ENCODE measurements around the gene KIAA0040. TPM values are rescaled to one million over a fixed set of nuclear protein-coding genes. Genes with fewer than 3 reads are reported as not detected.

The KIAA0040 gene
- total RNA-seq, 1 donor, result 1.1 TPM

GRCh38 chr1:175225805-175226129 lies 33.2 kb upstream of the KIAA0040 start:
- Histone ChIP-seq H2AFZ (ENCODE audit: low read length) (no peak overlapping the region), H3K79me2 (ENCODE audit: insufficient read depth, low read length) (no peaks in the 10 kb centered on the region), H3K27me3 (ENCODE audit: insufficient read depth, low read length) (no peaks in the 10 kb centered on the region), H3K27ac (ENCODE audit: low read depth, low read length) (no peak overlapping the region), H4K20me1 (ENCODE audit: insufficient read depth, low read length) (no peaks in the 10 kb centered on the region), H3K4me3 (ENCODE audit: insufficient read depth, low read length) (no peak overlapping the region), H3K4me2 (ENCODE audit: insufficient read depth, low read length) (no peak overlapping the region), H3K9me3 (ENCODE audit: low read depth, low read length) (no peaks in the 10 kb centered on the region), H3K4me1 (ENCODE audit: insufficient read depth, low read length) (no peaks in the 10 kb centered on the region), H3K36me3 (ENCODE audit: insufficient read depth, low read length) (no peaks in the 10 kb centered on the region)
- TF ChIP-seq, protein P1, sequence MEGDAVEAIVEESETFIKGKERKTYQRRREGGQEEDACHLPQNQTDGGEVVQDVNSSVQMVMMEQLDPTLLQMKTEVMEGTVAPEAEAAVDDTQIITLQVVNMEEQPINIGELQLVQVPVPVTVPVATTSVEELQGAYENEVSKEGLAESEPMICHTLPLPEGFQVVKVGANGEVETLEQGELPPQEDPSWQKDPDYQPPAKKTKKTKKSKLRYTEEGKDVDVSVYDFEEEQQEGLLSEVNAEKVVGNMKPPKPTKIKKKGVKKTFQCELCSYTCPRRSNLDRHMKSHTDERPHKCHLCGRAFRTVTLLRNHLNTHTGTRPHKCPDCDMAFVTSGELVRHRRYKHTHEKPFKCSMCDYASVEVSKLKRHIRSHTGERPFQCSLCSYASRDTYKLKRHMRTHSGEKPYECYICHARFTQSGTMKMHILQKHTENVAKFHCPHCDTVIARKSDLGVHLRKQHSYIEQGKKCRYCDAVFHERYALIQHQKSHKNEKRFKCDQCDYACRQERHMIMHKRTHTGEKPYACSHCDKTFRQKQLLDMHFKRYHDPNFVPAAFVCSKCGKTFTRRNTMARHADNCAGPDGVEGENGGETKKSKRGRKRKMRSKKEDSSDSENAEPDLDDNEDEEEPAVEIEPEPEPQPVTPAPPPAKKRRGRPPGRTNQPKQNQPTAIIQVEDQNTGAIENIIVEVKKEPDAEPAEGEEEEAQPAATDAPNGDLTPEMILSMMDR (IDR thresholded peaks at IDR 0.05; ENCODE audit: extremely low read depth, low read depth, low read length), result no peak
- DNase-seq (ENCODE audit: insufficient read length, low spot score, missing footprints), result no peak

- Histone ChIP-seq H3K27me3 (ENCODE audit: insufficient read depth, low read length) (no peaks in the 10 kb centered on the region), H4K20me1 (ENCODE audit: insufficient read depth, low read length) (no peaks in the 10 kb centered on the region), H2AFZ (ENCODE audit: low read length) (no peak overlapping the region), H3K4me2 (ENCODE audit: insufficient read depth, low read length) (no peak overlapping the region), H3K27ac (ENCODE audit: low read depth, low read length) (no peak overlapping the region), H3K4me1 (ENCODE audit: insufficient read depth, low read length) (no peaks in the 10 kb centered on the region), H3K4me3 (ENCODE audit: insufficient read depth, low read length) (no peak overlapping the region), H3K79me2 (ENCODE audit: insufficient read depth, low read length) (no peaks in the 10 kb centered on the region), H3K36me3 (ENCODE audit: insufficient read depth, low read length) (no peaks in the 10 kb centered on the region), H3K9me3 (ENCODE audit: low read depth, low read length) (no peaks in the 10 kb centered on the region)
- no peak for DNase-seq (ENCODE audit: insufficient read length, low spot score, missing footprints)
- TF ChIP-seq, protein P1 (IDR thresholded peaks at IDR 0.05; ENCODE audit: extremely low read depth, low read depth, low read length), result no peak
Measured at GRCh38 chr1:175222296-175222938, 29.8 kb upstream of the KIAA0040 start.

DNA sequence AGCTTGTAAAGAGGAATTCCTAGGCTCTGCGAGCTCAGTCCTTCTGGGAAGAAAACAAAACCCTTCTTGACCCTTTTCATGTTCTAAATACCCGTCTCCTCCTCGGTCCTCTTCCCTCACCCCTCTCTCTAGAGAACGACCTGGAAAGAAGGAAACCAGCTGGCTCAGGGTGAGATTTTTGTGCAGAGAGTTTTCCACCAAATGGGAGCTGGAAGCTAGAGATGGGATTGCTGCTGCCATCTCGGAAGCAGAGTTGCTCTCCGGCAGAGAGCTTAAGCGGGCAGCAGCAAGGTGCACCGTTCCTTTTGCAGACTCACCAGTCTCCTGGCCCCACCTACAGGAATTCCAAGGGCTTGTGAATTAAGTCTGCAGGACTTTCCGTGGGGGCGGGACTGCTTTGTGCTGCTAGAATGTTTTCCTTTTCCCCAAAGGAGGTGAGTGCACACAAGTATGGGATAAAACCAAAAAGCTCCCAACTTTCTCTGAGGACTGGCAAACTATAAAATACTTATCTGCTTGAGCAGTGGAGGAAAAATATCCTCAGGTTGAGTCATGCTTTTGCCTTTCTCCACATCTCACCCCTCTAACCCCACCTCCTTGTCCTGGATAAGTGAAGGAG lies 29.1 kb upstream of the KIAA0040 start:
- Histone ChIP-seq H2AFZ (ENCODE audit: low read length) (no peak overlapping the region), H3K4me1 (ENCODE audit: insufficient read depth, low read length) (no peaks in the 10 kb centered on the region), H3K36me3 (ENCODE audit: insufficient read depth, low read length) (no peaks in the 10 kb centered on the region), H3K27ac (ENCODE audit: low read depth, low read length) (no peak overlapping the region), H3K4me3 (ENCODE audit: insufficient read depth, low read length) (no peak overlapping the region), H3K9me3 (ENCODE audit: low read depth, low read length) (no peaks in the 10 kb centered on the region), H4K20me1 (ENCODE audit: insufficient read depth, low read length) (no peaks in the 10 kb centered on the region), H3K79me2 (ENCODE audit: insufficient read depth, low read length) (no peaks in the 10 kb centered on the region), H3K4me2 (ENCODE audit: insufficient read depth, low read length) (no peak overlapping the region), H3K27me3 (ENCODE audit: insufficient read depth, low read length) (no peaks in the 10 kb centered on the region)
- no peak for DNase-seq (ENCODE audit: insufficient read length, low spot score, missing footprints)
- TF ChIP-seq, protein P1 (IDR thresholded peaks at IDR 0.05; ENCODE audit: extremely low read depth, low read depth, low read length), result no peak

- TF ChIP-seq, protein P1 (IDR thresholded peaks at IDR 0.05; ENCODE audit: extremely low read depth, low read depth, low read length), result no peak
- no peaks in the 10 kb centered on the region for H3K36me3 ChIP-seq (ENCODE audit: insufficient read depth, low read length)
- no peak for DNase-seq (ENCODE audit: insufficient read length, low spot score, missing footprints)
- no peaks in the 10 kb centered on the region for H3K79me2 ChIP-seq (ENCODE audit: insufficient read depth, low read length)
- H3K4me2 ChIP-seq (ENCODE audit: insufficient read depth, low read length), result no peak overlapping the region
- no peaks in the 10 kb centered on the region for H3K27me3 ChIP-seq (ENCODE audit: insufficient read depth, low read length)
- no peak overlapping the region for H3K4me3 ChIP-seq (ENCODE audit: insufficient read depth, low read length)
- H2AFZ ChIP-seq (ENCODE audit: low read length), result no peak overlapping the region
- H3K9me3 ChIP-seq (ENCODE audit: low read depth, low read length), result no peaks in the 10 kb centered on the region
- H3K27ac ChIP-seq (ENCODE audit: low read depth, low read length), result no peak overlapping the region
- H4K20me1 ChIP-seq (ENCODE audit: insufficient read depth, low read length), result no peaks in the 10 kb centered on the region
- H3K4me1 ChIP-seq (ENCODE audit: insufficient read depth, low read length), result no peaks in the 10 kb centered on the region
Measured at GRCh38 chr1:175220853-175221556, 28.4 kb upstream of the KIAA0040 start.

Measured in osteoblast (primary cell).